Kidney (tissue), 14 donors: ENCODE measurements around the gene KCNK18. TPM values are rescaled to one million over a fixed set of nuclear protein-coding genes. Genes with fewer than 3 reads are reported as not detected.

Source experiments
- DNase-seq, 5 donors: peaks; one replicate each; pipeline ENCODE4 v3.0.0-alpha.2; 2013 to 2020
- FAIRE-seq: peaks from 2 replicates; lab custom pipeline; 2012; peaks lifted over from hg19 to GRCh38; lab: Jason Lieb, UNC
- H3K27ac ChIP-seq, 2 donors: one replicate each; pipeline ENCODE4 v1.7.0; 2013; ENCODE audit warnings: low read depth in 2 of 2, low read length in 2 of 2, inconsistent platforms in 1 of 2
- H3K27me3 ChIP-seq: one replicate; pipeline ENCODE4 v1.7.1; 2013; ENCODE audit warnings: low read length, inconsistent platforms; ENCODE audit not compliant: control insufficient read depth, insufficient read depth
- H3K36me3 ChIP-seq, 3 donors: one replicate each; pipeline versions ENCODE4 v1.7.0 to v1.7.1; 2013; ENCODE audit warnings: low read length in 3 of 3, control low read depth in 1 of 3, inconsistent platforms in 1 of 3; ENCODE audit not compliant: insufficient read depth in 3 of 3, control insufficient read depth in 2 of 3
- H3K4me1 ChIP-seq, 3 donors: one replicate each; pipeline versions ENCODE4 v1.7.0 to v1.7.1; 2013; ENCODE audit warnings: low read length in 3 of 3, inconsistent platforms in 1 of 3, low read depth in 1 of 3; ENCODE audit not compliant: control insufficient read depth in 2 of 3, insufficient read depth in 2 of 3
- H3K4me3 ChIP-seq, 3 donors: one replicate each; pipeline versions ENCODE4 v1.7.0 to v1.8.1; 2013; ENCODE audit warnings: low read length in 3 of 3, control low read depth in 1 of 3, inconsistent platforms in 1 of 3
- H3K9ac ChIP-seq, 3 donors: one replicate each; pipeline versions ENCODE4 v1.7.0 to v1.7.1; 2013; ENCODE audit warnings: low read length in 3 of 3, control low read depth in 1 of 3, inconsistent platforms in 1 of 3
- H3K9me3 ChIP-seq, 3 donors: one replicate each; pipeline versions ENCODE4 v1.7.0 to v1.7.1; 2013; ENCODE audit warnings: low read length in 3 of 3, control low read depth in 1 of 3, inconsistent platforms in 1 of 3; ENCODE audit not compliant: control insufficient read depth in 2 of 3, insufficient read depth in 1 of 3
- CTCF ChIP-seq: IDR thresholded peaks from 3 replicates; pipeline ENCODE4 v1.5.1; 2012; ENCODE audit warnings: mild to moderate bottlenecking, moderate library complexity, borderline replicate concordance; ENCODE audit not compliant: insufficient read depth; ENCODE audit errors: extremely low read depth
- intact Hi-C: fragments of 100-400 bp; cut with DNase I; formaldehyde crosslinking; loops from one replicate; pipeline ENCODE4 v1.11.1; 2022
- polyA plus RNA-seq: library from polyadenylated mRNA; stranded (reverse); fragments of 350-450 nt; fragmentation: Illumina TruSeq; extraction: RNeasy Lipid Tissue Mini Kit (QIAGEN cat#74804); gene quantifications from one replicate; pipeline ENCODE4 v1.2.3, GENCODE V29; 2014; ENCODE audit warnings: low read depth, low replicate concordance; ENCODE audit not compliant: insufficient read depth
- total RNA-seq: library from RNA; stranded (reverse); fragmentation: NEBNext Ultra II Directional; extraction: Animal tissue kit (Norgen Biotek cat#: 25700); gene quantifications from one replicate; pipeline ENCODE4 v1.2.1, GENCODE V29; 2021
- donor health status: control.
- donor health status: control.
- donor health status: control.
- donor health status: control.
- donor health status: control.
- donor health status: DM: yes; HTN: yes; CAD: no.
- donor health status: Normal renal cell carcinoma (clear cell type).

The KCNK18 gene
- total and polyA plus RNA-seq, 2 donors from 2014 or later: not detected

DNA sequence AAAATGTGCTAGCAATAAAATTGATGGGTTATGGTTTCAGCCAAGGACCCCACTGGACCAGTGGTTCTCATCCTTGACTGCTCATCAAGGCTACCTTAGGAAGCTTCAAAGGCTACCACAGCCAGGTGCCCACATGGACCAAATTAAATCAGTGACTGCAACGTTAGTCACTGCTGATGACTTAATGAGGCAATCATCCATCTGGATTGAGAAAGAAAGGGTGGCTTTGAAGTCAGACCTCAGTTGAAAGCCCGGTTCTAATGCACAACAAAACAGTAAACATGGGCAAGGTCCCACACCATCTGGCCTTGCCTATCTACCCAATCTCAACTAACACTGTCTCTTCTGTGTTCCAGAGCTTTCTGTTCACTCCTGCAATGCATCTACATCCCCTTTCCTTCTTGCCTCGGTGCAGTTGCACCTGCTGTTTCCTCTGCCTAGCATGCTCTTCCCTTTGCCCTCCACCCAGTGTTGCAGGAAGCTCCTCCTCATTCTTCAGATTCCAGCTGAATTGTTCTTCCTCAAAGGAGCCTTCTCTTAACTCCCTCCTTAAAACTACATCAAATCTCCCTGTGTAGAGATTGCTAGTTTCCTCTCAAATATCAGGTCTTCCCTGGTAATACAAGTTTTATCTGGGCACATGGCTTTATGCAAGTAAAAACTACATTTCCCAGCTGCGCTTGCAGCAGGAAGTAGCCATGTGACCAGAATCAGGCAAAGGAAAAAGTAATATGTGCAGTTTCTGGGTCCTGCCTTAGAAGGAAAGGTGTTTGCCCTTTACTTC lies 10.3 kb upstream of the KCNK18 start:
- Histone ChIP-seq H3K36me3 (no peaks in the 10 kb centered on the region), H3K27me3 (no peaks in the 10 kb centered on the region), H3K9me3 (no peaks in the 10 kb centered on the region), H3K4me1 (no peaks in the 10 kb centered on the region), H3K4me3 (no peak overlapping the region), H3K9ac (no peak overlapping the region), H3K27ac (no peak overlapping the region)
- TF ChIP-seq CTCF: no peak
- no peak for FAIRE-seq
- peak in 1 of 5 donors; percentile 21 for DNase-seq
- intact Hi-C loops: no loop called here

DNA sequence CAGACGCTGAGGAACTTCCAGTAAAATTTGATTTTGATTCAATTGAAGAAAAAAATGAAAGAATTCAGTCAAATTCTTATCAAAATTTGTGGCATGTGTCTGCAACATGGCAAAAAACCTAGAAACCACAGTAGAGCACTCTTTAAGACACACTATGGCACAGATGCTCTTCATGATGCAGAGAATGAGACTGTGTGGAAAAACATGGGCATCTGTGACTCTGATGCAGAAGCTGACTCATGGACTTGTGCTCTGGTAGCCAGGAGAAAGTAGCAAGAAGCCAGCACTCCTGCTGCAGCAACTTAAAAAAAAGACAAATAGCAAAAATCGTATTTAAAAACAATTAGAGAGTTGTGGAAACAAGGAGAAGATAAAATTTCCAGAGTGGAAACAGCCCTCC lies 8.9 kb upstream of the KCNK18 start:
- Histone ChIP-seq H3K27ac (no peak overlapping the region), H3K9ac (no peak overlapping the region), H3K4me3 (no peak overlapping the region), H3K4me1 (no peaks in the 10 kb centered on the region), H3K27me3 (no peaks in the 10 kb centered on the region), H3K9me3 (no peaks in the 10 kb centered on the region), H3K36me3 (no peaks in the 10 kb centered on the region)
- no peak for FAIRE-seq
- DNase-seq: no peak
- TF ChIP-seq CTCF: no peak
- intact Hi-C loops: no loop called here

GRCh38 chr10:117189557-117189956 lies 7.7 kb upstream of the KCNK18 start:
- DNase-seq: no peak
- Histone ChIP-seq H3K4me1 (no peaks in the 10 kb centered on the region), H3K27me3 (no peaks in the 10 kb centered on the region), H3K36me3 (no peaks in the 10 kb centered on the region), H3K9me3 (no peaks in the 10 kb centered on the region), H3K4me3 (no peak overlapping the region), H3K9ac (no peak overlapping the region), H3K27ac (no peak overlapping the region)
- intact Hi-C loops: no loop called here
- no peak for FAIRE-seq
- TF ChIP-seq CTCF: no peak
